ENCODE data around the gene HPS4.

Gene HPS4

GRCh38 chr22:26406118-26406517, 77.5 kb downstream of the HPS4 start:
- peak; percentile 45 for DNase-seq

- DNase-seq = no peak
These were observed 78.6 kb downstream of the HPS4 start for GRCh38 chr22:26404851-26405421.

- no peak for DNase-seq
These were observed 81.9 kb downstream of the HPS4 start for GRCh38 chr22:26401726-26402125.

Data from NCI-H345 (cell line).